Stimulated activated CD4-positive, alpha-beta T cell treated with anti-CD3 and anti-CD28 coated beads, Interleukin-1b, Interleukin-23, amount 100 ng/mL, for 4 hours (primary cell): Measurements from ENCODE around the gene MYMK.

Experiments used
- DNase-seq, 2 donors: peaks; one replicate each; pipeline ENCODE4 v3.0.0-alpha.2; 2020; ENCODE audit warnings: low read depth in 2 of 2

The MYMK gene

GRCh38 chr9:133485531-133486260, 39.1 kb downstream of the MYMK start:
- no peak for DNase-seq

GRCh38 chr9:133484671-133485437, 39.9 kb downstream of the MYMK start:
- no peak for DNase-seq

- DNase-seq = no peak
These were observed 41.1 kb downstream of the MYMK start for GRCh38 chr9:133483611-133484010.

GRCh38 chr9:133478851-133479711, 45.7 kb downstream of the MYMK start, which contains the start of gene SLC2A6:
TSS of gene SLC2A6 (minus strand) at chr9:133479099. CDS start at chr9:133479059, 40 bp downstream.
- peak; percentile 61 to 77 for DNase-seq

- no peak for DNase-seq
These were observed 46.5 kb downstream of the MYMK start for GRCh38 chr9:133477992-133478850.

GRCh38 chr9:133477461-133477860, 47.3 kb downstream of the MYMK start:
- DNase-seq = no peak

- no peak for DNase-seq
These were observed 47.8 kb downstream of the MYMK start for GRCh38 chr9:133476941-133477340.

GRCh38 chr9:133476036-133476931, 48.5 kb downstream of the MYMK start:
- no peak for DNase-seq

- DNase-seq = no peak
These were observed 49.3 kb downstream of the MYMK start for GRCh38 chr9:133475292-133476012.

GRCh38 chr9:133474853-133475252, 49.9 kb downstream of the MYMK start:
- DNase-seq = no peak

- no peak for DNase-seq
These were observed 50.5 kb downstream of the MYMK start for GRCh38 chr9:133474215-133474614.

GRCh38 chr9:133473743-133474142, 51.0 kb downstream of the MYMK start:
- no peak for DNase-seq

GRCh38 chr9:133472753-133473378, 51.9 kb downstream of the MYMK start:
- DNase-seq = no peak

GRCh38 chr9:133472277-133472645, 52.5 kb downstream of the MYMK start:
- no peak for DNase-seq

- no peak for DNase-seq
These were observed 53.0 kb downstream of the MYMK start for GRCh38 chr9:133471551-133472276.

- DNase-seq = no peak
These were observed 53.8 kb downstream of the MYMK start for GRCh38 chr9:133470988-133471387.

GRCh38 chr9:133470427-133470924, 54.3 kb downstream of the MYMK start:
- no peak for DNase-seq

- DNase-seq = no peak
These were observed 55.9 kb downstream of the MYMK start for GRCh38 chr9:133468777-133469421.
